ENCODE results near the gene KRT9.
A peak's percentile ranks its signal among the peaks of the same experiment; 100 is the strongest.
"Not testable (repeated sequence)": the region's sequence is repeated elsewhere in the genome, so short reads cannot be mapped to it uniquely, and the experiment has no call there.

KRT9 gene

DNA sequence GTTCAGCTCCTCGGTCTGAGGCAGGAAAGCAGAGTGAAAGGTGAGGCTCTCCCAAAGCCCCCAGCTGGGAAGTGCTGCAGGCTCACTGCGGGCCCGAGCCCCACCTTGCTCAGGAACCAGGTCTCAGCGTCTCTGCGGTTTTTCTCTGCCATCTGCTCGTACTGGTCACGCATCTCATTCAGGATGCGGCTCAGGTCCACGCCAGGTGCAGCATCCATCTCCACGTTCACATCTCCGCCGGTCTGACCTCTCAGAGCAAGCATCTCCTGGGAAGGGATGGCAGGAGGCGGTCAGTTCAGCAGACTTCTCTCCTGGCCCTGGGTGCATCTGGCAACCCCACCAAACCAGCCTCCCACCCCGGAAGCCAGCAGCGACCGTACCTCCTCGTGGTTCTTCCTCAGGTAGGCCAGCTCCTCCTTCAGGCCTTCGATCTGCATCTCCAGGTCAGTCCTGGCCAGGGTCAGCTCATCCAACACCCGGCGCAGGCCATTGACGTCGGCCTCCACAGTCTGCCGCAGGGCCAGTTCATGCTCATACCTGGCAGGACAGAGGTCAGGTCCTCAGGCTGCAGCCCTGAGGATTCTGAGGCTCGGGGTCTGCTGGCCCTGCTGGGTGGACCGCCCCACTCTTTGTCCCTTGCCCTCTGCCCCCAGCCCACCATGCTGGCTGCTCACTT lies 39.2 kb upstream of the KRT9 start:
- Histone ChIP-seq H3K18ac (ENCODE audit: low read length) (no peak overlapping the region), H3K27ac (ENCODE audit: low read depth, low read length) (no peak overlapping the region), H3K79me1 (ENCODE audit: low read length) (no peaks in the 10 kb centered on the region), H4K8ac (ENCODE audit: low read depth, low read length) (no peak overlapping the region), H3K23ac (ENCODE audit: low read length) (no peak overlapping the region), H2BK5ac (ENCODE audit: low read length) (no peak overlapping the region), H3K9ac (ENCODE audit: low read length) (no peak overlapping the region), H3K4me3 (ENCODE audit: low read length) (no peak overlapping the region), H2BK120ac (ENCODE audit: low read depth, low read length) (no peak overlapping the region), H3K79me2 (ENCODE audit: control insufficient read depth, insufficient read depth, low read length) (no peaks in the 10 kb centered on the region), H2AK5ac (ENCODE audit: low read length) (no peak overlapping the region), H3K56ac (ENCODE audit: low read length) (no peak overlapping the region), H3K27me3 (ENCODE audit: insufficient read depth, low read length, poor library complexity) (no peaks in the 10 kb centered on the region), H3K4me2 (ENCODE audit: low read length) (no peak overlapping the region), H3K4me1 (ENCODE audit: control insufficient read depth, low read depth, low read length) (no peaks in the 10 kb centered on the region), H3K4ac (ENCODE audit: low read depth, low read length) (no peak overlapping the region), H3K36me3 (ENCODE audit: control insufficient read depth, insufficient read depth, low read length) (no peaks in the 10 kb centered on the region), H4K5ac (ENCODE audit: low read length) (no peak overlapping the region), H2BK15ac (replicated peaks; ENCODE audit: low read depth) (no peak overlapping the region)
- WGBS (ENCODE audit: extremely low coverage, insufficient coverage, low lambda C conversion rate): no CpG with 5 or more reads among the region's 25 CpGs
- DNase-seq: no peak

DNA sequence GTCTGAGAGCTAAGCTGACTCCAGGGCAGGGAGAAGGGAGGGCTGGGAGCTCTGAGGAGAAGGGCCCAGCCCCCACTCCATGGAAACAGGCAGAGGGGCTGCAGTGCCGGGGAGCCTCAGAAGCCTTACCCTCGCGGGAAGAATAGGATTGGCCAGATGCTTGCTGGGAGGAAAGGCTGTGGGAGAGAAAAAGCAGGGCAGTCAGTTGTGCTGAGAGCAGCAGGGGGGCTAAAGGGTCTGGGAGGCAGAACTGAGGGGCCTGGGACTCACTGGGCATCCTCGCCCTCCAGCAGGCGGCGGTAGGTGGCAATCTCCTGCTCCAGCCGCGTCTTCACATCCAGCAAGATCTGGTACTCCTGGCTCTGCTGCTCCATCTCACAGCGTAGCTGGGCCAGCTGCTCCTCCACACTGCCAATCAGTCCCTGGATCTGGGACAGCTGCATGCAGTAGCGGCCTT lies 38.2 kb upstream of the KRT9 start:
- H3K4ac ChIP-seq (ENCODE audit: low read depth, low read length); H3K4me2 ChIP-seq (ENCODE audit: low read length); H3K4me3 ChIP-seq (ENCODE audit: low read length); H3K79me2 ChIP-seq (ENCODE audit: control insufficient read depth, insufficient read depth, low read length); H4K8ac ChIP-seq (ENCODE audit: low read depth, low read length); H3K18ac ChIP-seq (ENCODE audit: low read length); H2BK120ac ChIP-seq (ENCODE audit: low read depth, low read length); H3K56ac ChIP-seq (ENCODE audit: low read length); H3K23ac ChIP-seq (ENCODE audit: low read length); H2AK5ac ChIP-seq (ENCODE audit: low read length); H3K79me1 ChIP-seq (ENCODE audit: low read length); H2BK15ac ChIP-seq (replicated peaks; ENCODE audit: low read depth); H3K36me3 ChIP-seq (ENCODE audit: control insufficient read depth, insufficient read depth, low read length); H3K4me1 ChIP-seq (ENCODE audit: control insufficient read depth, low read depth, low read length); H3K27ac ChIP-seq (ENCODE audit: low read depth, low read length); H2BK5ac ChIP-seq (ENCODE audit: low read length); H4K5ac ChIP-seq (ENCODE audit: low read length); H3K9ac ChIP-seq (ENCODE audit: low read length); H3K27me3 ChIP-seq (ENCODE audit: insufficient read depth, low read length, poor library complexity): not testable (repeated sequence)
- no CpG with 5 or more reads among the region's 10 CpGs for WGBS (ENCODE audit: extremely low coverage, insufficient coverage, low lambda C conversion rate)
- peak; percentile 61 for DNase-seq

DNA sequence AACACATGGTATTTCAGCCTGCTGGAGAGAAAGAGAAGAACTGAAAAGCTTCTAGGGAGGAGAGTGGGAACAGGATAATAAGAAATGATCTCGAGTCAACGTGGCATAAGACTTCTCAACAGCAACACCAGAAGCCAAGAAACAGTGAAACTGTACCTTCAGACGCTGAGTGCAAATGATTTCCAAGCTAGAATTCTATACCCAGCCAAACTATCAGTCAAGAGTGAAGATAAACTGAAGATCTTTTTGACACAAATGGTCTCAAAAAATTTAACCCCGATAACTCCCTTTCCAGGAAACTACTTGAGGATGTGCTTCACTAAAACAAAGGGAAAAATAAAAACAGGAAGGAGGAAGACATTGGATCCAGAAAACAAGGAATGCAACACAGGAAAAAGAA lies 35.1 kb upstream of the KRT9 start:
- H3K27ac ChIP-seq (ENCODE audit: low read depth, low read length); H2BK120ac ChIP-seq (ENCODE audit: low read depth, low read length); H3K27me3 ChIP-seq (ENCODE audit: insufficient read depth, low read length, poor library complexity); H3K18ac ChIP-seq (ENCODE audit: low read length); H2AK5ac ChIP-seq (ENCODE audit: low read length); H3K4me3 ChIP-seq (ENCODE audit: low read length); H3K4me2 ChIP-seq (ENCODE audit: low read length); H2BK15ac ChIP-seq (replicated peaks; ENCODE audit: low read depth); H3K36me3 ChIP-seq (ENCODE audit: control insufficient read depth, insufficient read depth, low read length); H3K79me2 ChIP-seq (ENCODE audit: control insufficient read depth, insufficient read depth, low read length); H3K9ac ChIP-seq (ENCODE audit: low read length); H3K4ac ChIP-seq (ENCODE audit: low read depth, low read length); H3K79me1 ChIP-seq (ENCODE audit: low read length); H2BK5ac ChIP-seq (ENCODE audit: low read length); DNase-seq; H3K56ac ChIP-seq (ENCODE audit: low read length); H3K4me1 ChIP-seq (ENCODE audit: control insufficient read depth, low read depth, low read length); H4K8ac ChIP-seq (ENCODE audit: low read depth, low read length); H3K23ac ChIP-seq (ENCODE audit: low read length); H4K5ac ChIP-seq (ENCODE audit: low read length): not testable (repeated sequence)
- WGBS (ENCODE audit: extremely low coverage, insufficient coverage, low lambda C conversion rate): no CpG with 5 or more reads among the region's 4 CpGs

DNA sequence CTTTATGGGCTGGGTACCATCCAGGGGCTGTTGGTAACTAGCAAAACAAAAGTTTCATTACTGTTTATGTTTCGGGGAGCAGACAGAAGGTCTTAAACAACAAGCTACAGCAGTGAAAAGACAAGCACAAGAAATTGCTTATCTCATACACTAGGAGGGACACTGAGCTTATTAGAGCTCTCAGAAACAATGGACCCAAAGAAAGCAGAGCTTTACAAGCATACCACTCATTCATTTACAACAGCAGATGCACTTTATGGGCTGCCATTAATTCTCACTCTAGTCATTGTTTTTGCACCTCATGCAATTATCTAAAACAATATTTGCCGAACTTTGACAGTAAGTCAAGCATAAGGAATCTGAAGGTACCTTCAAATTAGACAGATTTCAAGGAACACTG lies 30.7 kb upstream of the KRT9 start:
- H3K79me2 ChIP-seq (ENCODE audit: control insufficient read depth, insufficient read depth, low read length): no peaks in the 10 kb centered on the region
- no peak overlapping the region for H3K23ac ChIP-seq (ENCODE audit: low read length)
- whole genome bisulfite sequencing (ENCODE audit: extremely low coverage, insufficient coverage, low lambda C conversion rate): no CpG with 5 or more reads among the region's 2 CpGs
- H3K56ac ChIP-seq (ENCODE audit: low read length): no peak overlapping the region
- no peak overlapping the region for H3K4me3 ChIP-seq (ENCODE audit: low read length)
- no peak for DNase-seq
- no peak overlapping the region for H3K18ac ChIP-seq (ENCODE audit: low read length)
- no peak overlapping the region for H3K4ac ChIP-seq (ENCODE audit: low read depth, low read length)
- H2AK5ac ChIP-seq (ENCODE audit: low read length): no peak overlapping the region
- no peak overlapping the region for H3K27ac ChIP-seq (ENCODE audit: low read depth, low read length)
- H3K4me1 ChIP-seq (ENCODE audit: control insufficient read depth, low read depth, low read length): no peaks in the 10 kb centered on the region
- H4K8ac ChIP-seq (ENCODE audit: low read depth, low read length): no peak overlapping the region
- no peak overlapping the region for H3K4me2 ChIP-seq (ENCODE audit: low read length)
- H3K9ac ChIP-seq (ENCODE audit: low read length): no peak overlapping the region
- H3K79me1 ChIP-seq (ENCODE audit: low read length): no peaks in the 10 kb centered on the region
- no peak overlapping the region for H2BK120ac ChIP-seq (ENCODE audit: low read depth, low read length)
- no peaks in the 10 kb centered on the region for H3K36me3 ChIP-seq (ENCODE audit: control insufficient read depth, insufficient read depth, low read length)
- H2BK15ac ChIP-seq (replicated peaks; ENCODE audit: low read depth): no peak overlapping the region
- H4K5ac ChIP-seq (ENCODE audit: low read length): no peak overlapping the region
- no peak overlapping the region for H2BK5ac ChIP-seq (ENCODE audit: low read length)
- no peaks in the 10 kb centered on the region for H3K27me3 ChIP-seq (ENCODE audit: insufficient read depth, low read length, poor library complexity)

DNA sequence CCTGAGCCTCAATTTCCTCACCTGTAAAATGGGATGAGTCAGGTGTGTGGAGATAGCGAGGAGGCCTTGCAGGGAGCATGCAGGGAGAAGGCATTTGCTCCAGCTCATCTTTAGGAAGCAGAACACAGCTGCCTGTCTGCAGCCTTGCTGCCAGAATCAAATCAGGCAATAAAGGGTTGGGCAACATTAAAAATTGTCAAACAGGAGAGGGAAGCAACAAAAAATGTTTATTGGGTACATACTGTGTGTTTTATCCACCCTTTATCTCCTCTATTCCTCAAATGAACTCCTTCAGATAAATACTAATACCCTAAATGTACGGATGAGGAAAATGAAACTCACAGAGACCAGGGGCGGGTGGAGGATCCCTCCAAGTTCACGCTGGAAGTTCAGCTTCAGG lies 28.5 kb upstream of the KRT9 start:
- Histone ChIP-seq H3K4me3 (ENCODE audit: low read length) (no peak overlapping the region), H4K8ac (ENCODE audit: low read depth, low read length) (no peak overlapping the region), H2BK5ac (ENCODE audit: low read length) (no peak overlapping the region), H3K4ac (ENCODE audit: low read depth, low read length) (no peak overlapping the region), H3K27ac (ENCODE audit: low read depth, low read length) (no peak overlapping the region), H3K23ac (ENCODE audit: low read length) (no peak overlapping the region), H3K36me3 (ENCODE audit: control insufficient read depth, insufficient read depth, low read length) (no peaks in the 10 kb centered on the region), H3K18ac (ENCODE audit: low read length) (no peak overlapping the region), H3K79me1 (ENCODE audit: low read length) (no peaks in the 10 kb centered on the region), H3K9ac (ENCODE audit: low read length) (no peak overlapping the region), H3K4me2 (ENCODE audit: low read length) (no peak overlapping the region), H3K27me3 (ENCODE audit: insufficient read depth, low read length, poor library complexity) (no peaks in the 10 kb centered on the region), H4K5ac (ENCODE audit: low read length) (no peak overlapping the region), H3K4me1 (ENCODE audit: control insufficient read depth, low read depth, low read length) (no peaks in the 10 kb centered on the region), H3K56ac (ENCODE audit: low read length) (no peak overlapping the region), H2BK15ac (replicated peaks; ENCODE audit: low read depth) (no peak overlapping the region), H2BK120ac (ENCODE audit: low read depth, low read length) (no peak overlapping the region), H2AK5ac (ENCODE audit: low read length) (no peak overlapping the region), H3K79me2 (ENCODE audit: control insufficient read depth, insufficient read depth, low read length) (no peaks in the 10 kb centered on the region)
- no CpG with 5 or more reads among the region's 4 CpGs for WGBS (ENCODE audit: extremely low coverage, insufficient coverage, low lambda C conversion rate)
- no peak for DNase-seq

DNA sequence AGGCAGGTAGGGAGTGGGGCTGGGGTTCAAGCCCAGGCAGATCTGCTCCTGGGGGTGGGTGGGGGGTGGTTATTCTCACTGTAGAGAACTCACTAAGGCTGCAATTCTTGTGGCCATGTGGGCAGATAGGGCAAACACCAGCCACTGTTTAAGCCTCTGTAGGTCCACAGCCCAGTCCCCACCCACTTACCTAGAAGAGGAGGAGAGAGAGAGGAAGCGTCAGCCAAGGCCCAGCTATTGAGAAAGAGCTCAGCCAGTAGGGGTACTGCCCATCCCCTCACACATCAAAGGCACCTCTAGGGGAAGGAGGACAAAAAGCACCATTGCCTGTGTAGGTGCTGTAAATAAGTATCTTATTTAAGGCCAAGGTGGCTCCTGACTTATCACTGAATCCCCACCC lies 27.8 kb upstream of the KRT9 start:
- WGBS (ENCODE audit: extremely low coverage, insufficient coverage, low lambda C conversion rate): no CpG with 5 or more reads among the region's 1 CpG
- H3K4ac ChIP-seq (ENCODE audit: low read depth, low read length): no peak overlapping the region
- no peak overlapping the region for H3K18ac ChIP-seq (ENCODE audit: low read length)
- H3K79me2 ChIP-seq (ENCODE audit: control insufficient read depth, insufficient read depth, low read length): no peaks in the 10 kb centered on the region
- H2BK120ac ChIP-seq (ENCODE audit: low read depth, low read length): no peak overlapping the region
- no peak overlapping the region for H3K4me3 ChIP-seq (ENCODE audit: low read length)
- H3K4me1 ChIP-seq (ENCODE audit: control insufficient read depth, low read depth, low read length): no peaks in the 10 kb centered on the region
- DNase-seq: no peak
- H3K27ac ChIP-seq (ENCODE audit: low read depth, low read length): no peak overlapping the region
- H3K27me3 ChIP-seq (ENCODE audit: insufficient read depth, low read length, poor library complexity): no peaks in the 10 kb centered on the region
- H2BK15ac ChIP-seq (replicated peaks; ENCODE audit: low read depth): no peak overlapping the region
- no peak overlapping the region for H3K9ac ChIP-seq (ENCODE audit: low read length)
- H2AK5ac ChIP-seq (ENCODE audit: low read length): no peak overlapping the region
- H3K36me3 ChIP-seq (ENCODE audit: control insufficient read depth, insufficient read depth, low read length): no peaks in the 10 kb centered on the region
- no peak overlapping the region for H2BK5ac ChIP-seq (ENCODE audit: low read length)
- no peaks in the 10 kb centered on the region for H3K79me1 ChIP-seq (ENCODE audit: low read length)
- no peak overlapping the region for H3K56ac ChIP-seq (ENCODE audit: low read length)
- no peak overlapping the region for H4K5ac ChIP-seq (ENCODE audit: low read length)
- no peak overlapping the region for H3K4me2 ChIP-seq (ENCODE audit: low read length)
- no peak overlapping the region for H4K8ac ChIP-seq (ENCODE audit: low read depth, low read length)
- no peak overlapping the region for H3K23ac ChIP-seq (ENCODE audit: low read length)

Measured in mesendoderm (in vitro differentiated cells).